ENCODE measurements around the gene CFAP119.

CFAP119 gene

GRCh38 chr16:30760577-30761426 is 1.1 kb downstream of the CFAP119 start:
- no peak for DNase-seq

GRCh38 chr16:30760001-30760559 is 1.8 kb downstream of the CFAP119 start:
- DNase-seq = no peak

GRCh38 chr16:30758988-30759491 is 2.8 kb downstream of the CFAP119 start:
- DNase-seq = no peak

- DNase-seq = no peak
Measured at GRCh38 chr16:30757316-30757715, 4.5 kb downstream of the CFAP119 start.

GRCh38 chr16:30756781-30757100 is 5.1 kb downstream of the CFAP119 start:
- DNase-seq = no peak

GRCh38 chr16:30755955-30756780 is 5.7 kb downstream of the CFAP119 start:
- DNase-seq = no peak

GRCh38 chr16:30753596-30753995 is 8.3 kb downstream of the CFAP119 start:
- DNase-seq = no peak

GRCh38 chr16:30750876-30751465 is 10.9 kb downstream of the CFAP119 start:
- no peak for DNase-seq

GRCh38 chr16:30750201-30750600 is 11.7 kb downstream of the CFAP119 start:
- DNase-seq = no peak

GRCh38 chr16:30748634-30749445 is 13.0 kb downstream of the CFAP119 start:
- DNase-seq = no peak

- DNase-seq = peak; percentile 98
Measured at GRCh38 chr16:30747799-30748633, 13.8 kb downstream of the CFAP119 start, which contains the start of gene PHKG2. Gene PHKG2 (plus strand): TSS chr16:30748425. CDS start chr16:30748821, 396 bp downstream.

GRCh38 chr16:30747331-30747730 is 14.5 kb downstream of the CFAP119 start:
- DNase-seq = no peak

- DNase-seq = no peak
Measured at GRCh38 chr16:30746638-30747175, 15.2 kb downstream of the CFAP119 start.

GRCh38 chr16:30745082-30745481 is 16.8 kb downstream of the CFAP119 start:
- no peak for DNase-seq

- DNase-seq = no peak
Measured at GRCh38 chr16:30744183-30744582, 17.7 kb downstream of the CFAP119 start.

- no peak for DNase-seq
Measured at GRCh38 chr16:30743716-30744115, 18.1 kb downstream of the CFAP119 start.

GRCh38 chr16:30741461-30741914 is 20.4 kb downstream of the CFAP119 start:
- no peak for DNase-seq

- DNase-seq = no peak
Measured at GRCh38 chr16:30740364-30741251, 21.3 kb downstream of the CFAP119 start.

All from CD4-positive, alpha-beta T cell treated with Interleukin-6 for 4 hours (primary cell).